Tibial artery (tissue), 4 donors: Measurements from ENCODE around the gene FRMD4A.

Experiments used
- DNase-seq, 2 donors: peaks; one replicate each; pipeline ENCODE4 v3.0.0-alpha.2; 2019
- H3K27ac ChIP-seq, 2 donors: fragments of 200-600 bp; sonication (generic) in 1 of 2; 1 replicate in 1 of 2; 2 replicates in 1 of 2; pipeline ENCODE4 v1.5.1; 2018 to 2019; ENCODE audit warnings: mild to moderate bottlenecking in 1 of 2
- H3K27me3 ChIP-seq, 2 donors: fragments of 200-600 bp; sonication (generic) in 1 of 2; one replicate each; pipeline versions ENCODE4 v1.5.1 to v1.6.0; 2016 to 2019
- H3K36me3 ChIP-seq, 3 donors: fragments of 200-600 bp; sonication (generic) in 2 of 3; one replicate each; pipeline ENCODE4 v1.5.1; 2016 to 2019; ENCODE audit warnings: mild to moderate bottlenecking in 2 of 3
- H3K4me1 ChIP-seq, 4 donors: fragments of 200-600 bp; sonication (generic) in 2 of 4; 1 replicate in 3 of 4; 2 replicates in 1 of 4; pipeline ENCODE4 v1.5.1; 2016 to 2019
- H3K4me3 ChIP-seq, 2 donors: fragments of 200-600 bp; sonication (generic) in 1 of 2; 1 replicate in 1 of 2; 2 replicates in 1 of 2; pipeline ENCODE4 v1.5.1; 2018 to 2019; ENCODE audit warnings: mild to moderate bottlenecking in 2 of 2
- H3K9me3 ChIP-seq, 3 donors: fragments of 200-600 bp; sonication (generic) in 1 of 3; one replicate each; pipeline ENCODE4 v1.5.1; 2016 to 2019
- CTCF ChIP-seq, 2 experiments: fragments of 200-600 bp in 1 of 2; fragments of 450-650 bp in 1 of 2; IDR thresholded peaks; one replicate each; pipeline ENCODE4 v1.5.1; 2017 to 2019; ENCODE audit warnings: antibody characterized with exemption in 2 of 2, mild to moderate bottlenecking in 1 of 2, moderate library complexity in 1 of 2
- intact Hi-C: fragments of 100-400 bp; cut with DNase I; formaldehyde crosslinking; loops from one replicate; pipeline ENCODE4 v1.15.0; 2023; ENCODE audit warnings: low total_unique reads

FRMD4A gene

GRCh38 chr10:13759168-13759567, 571.6 kb downstream of the FRMD4A start:
- H3K4me1 ChIP-seq: peaks cover 0 to 27% (median 5%) of the 10 kb centered on the region in 4 donors
- no peak for DNase-seq
- TF ChIP-seq CTCF (IDR thresholded peaks at IDR 0.05): no peak
- no peak overlapping the region for H3K27ac ChIP-seq
- H3K36me3 ChIP-seq: no peaks in the 10 kb centered on the region
- H3K9me3 ChIP-seq: no peaks in the 10 kb centered on the region
- no peaks in the 10 kb centered on the region for H3K27me3 ChIP-seq
- no peak overlapping the region for H3K4me3 ChIP-seq
- intact Hi-C loops: no loop called here

- Histone ChIP-seq H3K27me3 (no peaks in the 10 kb centered on the region), H3K4me3 (no peak overlapping the region), H3K27ac (no peak overlapping the region), H3K4me1 (peaks cover 0 to 27% (median 5%) of the 10 kb centered on the region in 4 donors), H3K9me3 (no peaks in the 10 kb centered on the region), H3K36me3 (no peaks in the 10 kb centered on the region)
- no peak for TF ChIP-seq CTCF (IDR thresholded peaks at IDR 0.05)
- intact Hi-C loops: no loop called here
- no peak for DNase-seq
Measured at GRCh38 chr10:13758756-13759155, 572.0 kb downstream of the FRMD4A start.

GRCh38 chr10:13758312-13758711, 572.4 kb downstream of the FRMD4A start:
- Histone ChIP-seq H3K4me1 (peaks cover 0 to 27% (median 5%) of the 10 kb centered on the region in 4 donors), H3K4me3 (no peak overlapping the region), H3K27me3 (no peaks in the 10 kb centered on the region), H3K27ac (no peak overlapping the region), H3K36me3 (no peaks in the 10 kb centered on the region), H3K9me3 (no peaks in the 10 kb centered on the region)
- no peak for DNase-seq
- no peak for TF ChIP-seq CTCF (IDR thresholded peaks at IDR 0.05)
- intact Hi-C loops: no loop called here

- H3K27ac ChIP-seq: no peak overlapping the region
- no peaks in the 10 kb centered on the region for H3K36me3 ChIP-seq
- peaks cover 0 to 24% (median 2%) of the 10 kb centered on the region in 4 donors for H3K4me1 ChIP-seq
- intact Hi-C loops: no loop called here
- H3K9me3 ChIP-seq: no peaks in the 10 kb centered on the region
- H3K27me3 ChIP-seq: no peaks in the 10 kb centered on the region
- no peak for TF ChIP-seq CTCF (IDR thresholded peaks at IDR 0.05)
- DNase-seq: no peak
- no peak overlapping the region for H3K4me3 ChIP-seq
Measured at GRCh38 chr10:13754277-13754676, 576.4 kb downstream of the FRMD4A start.

- H3K27me3 ChIP-seq: no peaks in the 10 kb centered on the region
- H3K36me3 ChIP-seq: peaks cover 0 to 8% (median 0%) of the 10 kb centered on the region in 3 donors
- H3K4me3 ChIP-seq: no peak overlapping the region
- intact Hi-C loops: no loop called here
- no peaks in the 10 kb centered on the region for H3K4me1 ChIP-seq
- no peak overlapping the region for H3K27ac ChIP-seq
- no peaks in the 10 kb centered on the region for H3K9me3 ChIP-seq
- no peak for DNase-seq
- TF ChIP-seq CTCF (IDR thresholded peaks at IDR 0.05): no peak
Measured at GRCh38 chr10:13751191-13751764, 579.4 kb downstream of the FRMD4A start.
